HG03442 (cell line): ENCODE results near the gene ZNF215.
"Not testable (repeated sequence)": the region's sequence is repeated elsewhere in the genome, so short reads cannot be mapped to it uniquely, and the experiment has no call there.

Experiments
- ATAC-seq: cut with Tn5 transposase; IDR thresholded peaks from one replicate; pipeline ENCODE4 v1.9.1; 2021; ENCODE audit warnings: mild to moderate bottlenecking, moderate library complexity; ENCODE audit not compliant: unreplicated experiment

The ZNF215 gene

GRCh38 chr11:6932145-6932544 is 5.9 kb downstream of the ZNF215 start:
- no peak for ATAC-seq

GRCh38 chr11:6941970-6942369 is 15.7 kb downstream of the ZNF215 start:
- ATAC-seq: no peak

- ATAC-seq: no peak
Observed at GRCh38 chr11:6943131-6943530, 16.9 kb downstream of the ZNF215 start.

- ATAC-seq: not testable (repeated sequence)
Observed at GRCh38 chr11:6954248-6954647, 28.0 kb downstream of the ZNF215 start.

- no peak for ATAC-seq
Observed at GRCh38 chr11:6962141-6962540, 35.9 kb downstream of the ZNF215 start.

GRCh38 chr11:6962673-6963072 is 36.4 kb downstream of the ZNF215 start:
- peak; percentile 93 for ATAC-seq

GRCh38 chr11:6968816-6969215 is 42.6 kb downstream of the ZNF215 start:
- ATAC-seq: no peak

GRCh38 chr11:6969854-6970253 is 43.6 kb downstream of the ZNF215 start:
- ATAC-seq: not testable (repeated sequence)

- ATAC-seq: no peak
Observed at GRCh38 chr11:6979365-6979764, 53.1 kb downstream of the ZNF215 start.

GRCh38 chr11:6986487-6986886 is 60.3 kb downstream of the ZNF215 start:
- ATAC-seq: no peak

GRCh38 chr11:6988506-6988905 is 62.3 kb downstream of the ZNF215 start:
- ATAC-seq: no peak

GRCh38 chr11:6991227-6991626 is 65.0 kb downstream of the ZNF215 start:
- no peak for ATAC-seq

- no peak for ATAC-seq
Observed at GRCh38 chr11:6992026-6992425, 65.8 kb downstream of the ZNF215 start.

GRCh38 chr11:6992457-6993417 is 66.5 kb downstream of the ZNF215 start:
- no peak for ATAC-seq

GRCh38 chr11:6995703-6996102 is 69.5 kb downstream of the ZNF215 start:
- ATAC-seq: no peak

- peak; percentile 86 for ATAC-seq
Observed at GRCh38 chr11:7004482-7004881, 78.3 kb downstream of the ZNF215 start.
